HG02884 (cell line): Measurements from ENCODE around the gene GMNC.
A peak's percentile ranks its signal among the peaks of the same experiment; 100 is the strongest.

Experiments used
- ATAC-seq: cut with Tn5 transposase; IDR thresholded peaks from one replicate; pipeline ENCODE4 v1.9.1; 2021; ENCODE audit warnings: mild to moderate bottlenecking, moderate library complexity; ENCODE audit not compliant: unreplicated experiment

The GMNC gene

GRCh38 chr3:190853464-190853863 lies 9.0 kb downstream of the GMNC start:
- ATAC-seq, result no peak

GRCh38 chr3:190849607-190850006 lies 12.9 kb downstream of the GMNC start:
- no peak for ATAC-seq

GRCh38 chr3:190848870-190849269 lies 13.6 kb downstream of the GMNC start:
- ATAC-seq, result no peak

GRCh38 chr3:190847436-190847835 lies 15.1 kb downstream of the GMNC start:
- ATAC-seq, result no peak

- no peak for ATAC-seq
These were observed 22.3 kb downstream of the GMNC start for GRCh38 chr3:190840146-190840545.

GRCh38 chr3:190831225-190831624 lies 31.3 kb downstream of the GMNC start:
- ATAC-seq, result no peak

- ATAC-seq, result no peak
These were observed 32.5 kb downstream of the GMNC start for GRCh38 chr3:190830031-190830430.

- no peak for ATAC-seq
These were observed 36.5 kb downstream of the GMNC start for GRCh38 chr3:190826018-190826417.

- ATAC-seq, result no peak
These were observed 37.0 kb downstream of the GMNC start for GRCh38 chr3:190825386-190826016.

GRCh38 chr3:190811775-190812480 lies 50.6 kb downstream of the GMNC start:
- peak; percentile 83 for ATAC-seq

- ATAC-seq, result no peak
These were observed 51.5 kb downstream of the GMNC start for GRCh38 chr3:190810957-190811356.

GRCh38 chr3:190809351-190809750 lies 53.1 kb downstream of the GMNC start:
- no peak for ATAC-seq

- no peak for ATAC-seq
These were observed 54.6 kb downstream of the GMNC start for GRCh38 chr3:190807719-190808375.
